Loucy (cell line): ENCODE data around the gene DHRS3.

Experiments used
- H2AFZ ChIP-seq: fragments of 200-600 bp; sonication (generic); 2 replicates; pipeline ENCODE4 v1.6.0; 2016; ENCODE audit warnings: antibody characterized with exemption, mild to moderate bottlenecking, low read length, moderate library complexity
- H3F3A ChIP-seq: fragments of 200-600 bp; 2 replicates; pipeline ENCODE4 v1.6.0; 2016; ENCODE audit warnings: antibody characterized with exemption, low read depth, mild to moderate bottlenecking
- H3K27me3 ChIP-seq: fragments of 200-600 bp; sonication (generic); 2 replicates; pipeline ENCODE4 v1.6.1; 2014; ENCODE audit warnings: low read length, mild to moderate bottlenecking; ENCODE audit not compliant: insufficient read depth, poor library complexity, severe bottlenecking
- H3K36me3 ChIP-seq: fragments of 200-600 bp; sonication (generic); 2 replicates; pipeline ENCODE4 v1.6.1; 2016; ENCODE audit warnings: low read length; ENCODE audit not compliant: insufficient read depth
- H3K4me1 ChIP-seq: fragments of 200-600 bp; sonication (generic); 2 replicates; pipeline ENCODE4 v1.5.1; 2014; ENCODE audit warnings: low read length, mild to moderate bottlenecking; ENCODE audit not compliant: insufficient read depth, poor library complexity, severe bottlenecking
- H3K4me2 ChIP-seq: fragments of 200-600 bp; sonication (generic); 2 replicates; pipeline ENCODE4 v1.6.0; 2014; ENCODE audit warnings: antibody characterized with exemption, low read length, low read depth, mild to moderate bottlenecking; ENCODE audit not compliant: poor library complexity, severe bottlenecking
- H3K4me3 ChIP-seq: fragments of 200-600 bp; sonication (generic); 2 replicates; pipeline ENCODE4 v1.5.1; 2014; ENCODE audit warnings: low read length, mild to moderate bottlenecking, mixed read lengths; ENCODE audit not compliant: poor library complexity, severe bottlenecking
- H3K79me2 ChIP-seq: fragments of 200-600 bp; sonication (generic); 2 replicates; pipeline ENCODE4 v1.6.1; 2014; ENCODE audit warnings: low read length; ENCODE audit not compliant: insufficient read depth
- H3K9ac ChIP-seq: fragments of 200-600 bp; sonication (generic); 2 replicates; pipeline ENCODE4 v1.6.0; 2014; ENCODE audit warnings: mild to moderate bottlenecking, low read depth, low read length, moderate library complexity; ENCODE audit not compliant: poor library complexity, severe bottlenecking
- H3K9me2 ChIP-seq: fragments of 200-600 bp; sonication (generic); replicated peaks from 2 replicates; pipeline ENCODE4 v1.6.1; 2016; ENCODE audit warnings: low read depth, low read length, mixed read lengths
- H3K9me3 ChIP-seq: fragments of 200-600 bp; sonication (generic); 2 replicates; pipeline ENCODE4 v1.6.1; 2014; ENCODE audit warnings: mild to moderate bottlenecking, antibody characterized with exemption, low read length, low read depth; ENCODE audit not compliant: insufficient read depth
- H4K20me1 ChIP-seq: fragments of 200-600 bp; sonication (generic); 2 replicates; pipeline ENCODE4 v1.6.0; 2014; ENCODE audit warnings: antibody characterized with exemption, low read length, mild to moderate bottlenecking; ENCODE audit not compliant: insufficient read depth, poor library complexity, severe bottlenecking
- EZH2phosphoT487 ChIP-seq: fragments of 200-600 bp; IDR thresholded peaks from 2 replicates; pipeline ENCODE4 v1.6.1; 2018; ENCODE audit warnings: antibody characterized with exemption, mild to moderate bottlenecking, moderate library complexity, borderline replicate concordance
- TF ChIP-seq, protein P1 (sequence below): fragments of 200-600 bp; sonication (generic); conservative IDR thresholded peaks from 2 replicates; pipeline ENCODE4 v1.5.1; 2014; ENCODE audit warnings: mild to moderate bottlenecking, antibody characterized with exemption, low read length

DHRS3 gene

DNA sequence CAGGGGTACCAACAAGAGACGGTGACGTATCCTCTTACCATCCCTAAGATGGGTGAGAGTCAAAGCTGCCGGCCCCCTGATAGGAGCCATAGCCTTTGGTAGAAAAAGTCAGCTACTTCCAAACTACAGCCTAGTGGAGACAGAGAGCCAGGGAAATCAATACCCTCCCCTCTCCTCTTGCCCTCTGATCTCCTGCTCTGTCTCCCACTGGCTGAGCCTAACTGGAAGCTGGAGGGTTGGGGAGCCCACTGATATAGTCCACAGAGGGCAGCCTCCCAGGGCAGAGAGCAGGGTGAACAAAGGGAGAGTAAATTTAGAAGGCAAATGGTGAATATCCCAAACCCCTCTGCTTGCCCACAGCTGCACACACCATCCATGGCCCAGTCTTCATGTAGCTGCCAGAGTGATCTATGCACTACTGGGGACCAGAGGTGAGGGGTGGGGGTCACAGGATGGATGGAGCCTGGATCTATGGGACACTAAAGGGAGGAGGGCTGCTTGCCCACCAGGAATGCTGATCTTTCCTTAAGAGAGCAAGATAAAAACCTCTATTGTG is 80.0 kb downstream of the DHRS3 start:
- Histone ChIP-seq H4K20me1 (no peaks in the 10 kb centered on the region), H3K79me2 (no peaks in the 10 kb centered on the region), H3K4me3 (no peak overlapping the region), H3K4me2 (no peak overlapping the region), H3K4me1 (no peaks in the 10 kb centered on the region), H3K9ac (no peak overlapping the region), H2AFZ (no peak overlapping the region), H3K9me2 (no peaks in the 10 kb centered on the region), H3K27me3 (no peaks in the 10 kb centered on the region), H3F3A (no peaks in the 10 kb centered on the region), H3K36me3 (no peaks in the 10 kb centered on the region), H3K9me3 (peaks cover 10% of the 10 kb centered on the region; the same call in 1 of the 2 replicates)
- TF ChIP-seq, protein P1, sequence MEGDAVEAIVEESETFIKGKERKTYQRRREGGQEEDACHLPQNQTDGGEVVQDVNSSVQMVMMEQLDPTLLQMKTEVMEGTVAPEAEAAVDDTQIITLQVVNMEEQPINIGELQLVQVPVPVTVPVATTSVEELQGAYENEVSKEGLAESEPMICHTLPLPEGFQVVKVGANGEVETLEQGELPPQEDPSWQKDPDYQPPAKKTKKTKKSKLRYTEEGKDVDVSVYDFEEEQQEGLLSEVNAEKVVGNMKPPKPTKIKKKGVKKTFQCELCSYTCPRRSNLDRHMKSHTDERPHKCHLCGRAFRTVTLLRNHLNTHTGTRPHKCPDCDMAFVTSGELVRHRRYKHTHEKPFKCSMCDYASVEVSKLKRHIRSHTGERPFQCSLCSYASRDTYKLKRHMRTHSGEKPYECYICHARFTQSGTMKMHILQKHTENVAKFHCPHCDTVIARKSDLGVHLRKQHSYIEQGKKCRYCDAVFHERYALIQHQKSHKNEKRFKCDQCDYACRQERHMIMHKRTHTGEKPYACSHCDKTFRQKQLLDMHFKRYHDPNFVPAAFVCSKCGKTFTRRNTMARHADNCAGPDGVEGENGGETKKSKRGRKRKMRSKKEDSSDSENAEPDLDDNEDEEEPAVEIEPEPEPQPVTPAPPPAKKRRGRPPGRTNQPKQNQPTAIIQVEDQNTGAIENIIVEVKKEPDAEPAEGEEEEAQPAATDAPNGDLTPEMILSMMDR = no peak
- TF ChIP-seq EZH2phosphoT487 = no peak

DNA sequence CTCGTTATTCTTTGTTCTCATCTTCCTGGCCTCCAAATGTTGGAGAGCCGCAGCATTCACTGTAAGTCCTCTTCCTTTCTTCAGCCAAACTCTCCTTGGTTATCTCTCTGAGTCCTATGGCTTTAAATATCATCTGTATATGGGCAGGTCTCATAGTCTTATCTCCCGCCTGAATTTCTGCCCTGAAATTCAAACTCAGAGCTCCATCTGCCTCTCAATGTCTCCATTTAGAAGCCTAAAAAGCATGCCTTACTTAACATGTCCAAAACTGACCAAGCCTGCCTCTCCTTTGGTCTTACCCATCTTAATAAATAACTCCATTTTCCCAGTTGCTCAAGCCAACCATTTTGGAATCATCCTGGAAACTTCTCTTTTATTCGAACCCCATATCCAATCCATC is 80.7 kb downstream of the DHRS3 start:
- H3K9me2 ChIP-seq = no peaks in the 10 kb centered on the region
- no peak overlapping the region for H3K4me3 ChIP-seq
- no peaks in the 10 kb centered on the region for H3K79me2 ChIP-seq
- no peaks in the 10 kb centered on the region for H3K27me3 ChIP-seq
- H2AFZ ChIP-seq = no peak overlapping the region
- no peaks in the 10 kb centered on the region for H3K36me3 ChIP-seq
- H3K4me1 ChIP-seq = no peaks in the 10 kb centered on the region
- no peaks in the 10 kb centered on the region for H3F3A ChIP-seq
- H3K9me3 ChIP-seq = peaks cover 10% of the 10 kb centered on the region; the same call in 1 of the 2 replicates
- no peak overlapping the region for H3K4me2 ChIP-seq
- TF ChIP-seq, protein P1 = no peak
- no peak for TF ChIP-seq EZH2phosphoT487
- H3K9ac ChIP-seq = no peak overlapping the region
- no peaks in the 10 kb centered on the region for H4K20me1 ChIP-seq

DNA sequence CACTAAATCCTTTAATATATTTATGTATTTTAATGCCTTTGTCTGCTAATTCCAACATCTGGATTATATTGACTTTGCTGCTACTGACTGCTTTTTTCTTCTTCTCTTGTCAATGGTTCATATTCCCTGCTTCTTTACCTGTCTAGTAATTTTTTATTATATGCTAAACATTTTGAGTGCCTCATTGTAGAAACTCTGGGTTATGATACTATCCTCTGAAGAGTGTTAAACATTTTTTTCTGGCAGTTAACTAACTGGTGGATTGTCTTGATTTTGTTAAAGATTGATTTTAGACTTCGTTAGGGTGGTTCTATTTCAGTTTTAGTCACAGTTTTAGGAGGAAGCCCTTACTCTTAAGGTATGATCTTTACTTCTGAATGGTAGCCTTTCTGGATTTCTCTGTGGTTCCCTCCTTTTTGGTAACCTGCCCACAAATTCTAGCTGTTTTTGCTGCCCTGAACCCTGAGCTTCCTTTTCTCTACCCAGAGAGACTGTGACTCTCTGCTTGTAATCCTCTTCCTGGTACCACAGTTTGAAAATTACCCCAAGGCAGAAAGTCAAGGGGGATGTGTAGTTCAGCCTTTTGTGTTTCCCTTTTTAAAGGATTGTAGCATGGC is 81.9 kb downstream of the DHRS3 start:
- Histone ChIP-seq H3K4me1 (no peaks in the 10 kb centered on the region), H3K9me2 (no peaks in the 10 kb centered on the region), H3K27me3 (no peaks in the 10 kb centered on the region), H4K20me1 (no peaks in the 10 kb centered on the region), H3K79me2 (no peaks in the 10 kb centered on the region), H3K4me2 (no peak overlapping the region), H3K4me3 (no peak overlapping the region), H3K9me3 (peaks cover 10% of the 10 kb centered on the region; the same call in 1 of the 2 replicates), H2AFZ (no peak overlapping the region), H3F3A (no peaks in the 10 kb centered on the region), H3K36me3 (no peaks in the 10 kb centered on the region), H3K9ac (no peak overlapping the region)
- TF ChIP-seq, protein P1 = no peak
- no peak for TF ChIP-seq EZH2phosphoT487
